ENCODE data around the gene SUDS3.

GRCh38 chr12:118420673-118421072 lies 44.3 kb downstream of the SUDS3 start:
- TF ChIP-seq EZH2 (IDR thresholded peaks at IDR 0.05; ENCODE audit: borderline replicate concordance, low read length) (no peak), CTCF (IDR thresholded peaks at IDR 0.05; ENCODE audit: low read length) (no peak)

Data from OCI-LY1 (cell line).